GM13977 (cell line): ENCODE results near the gene FLVCR1.
"Not testable (repeated sequence)": the region's sequence is repeated elsewhere in the genome, so short reads cannot be mapped to it uniquely, and the experiment has no call there.

Experiments used
- DNase-seq: peaks from one replicate; pipeline ENCODE4 v3.0.0; 2012; ENCODE audit warnings: low spot score
- in situ Hi-C: fragments of 300-500 bp; cut with MboI; formaldehyde crosslinking; loops from one replicate; pipeline ENCODE4 v1.12.0; 2022; ENCODE audit warnings: low sequenced_read_pairs, low pct_unique_long_range_greater_than_20kb, mixed read lengths, inconsistent platforms; ENCODE audit not compliant: unreplicated experiment
- TF ChIP-seq, protein P1 (sequence below): IDR thresholded peaks from 2 replicates; pipeline ENCODE4 v1.5.1; 2012; ENCODE audit warnings: mild to moderate bottlenecking, control low read depth; ENCODE audit not compliant: insufficient read depth; ENCODE audit errors: extremely low read depth, missing control alignments

The FLVCR1 gene

DNA sequence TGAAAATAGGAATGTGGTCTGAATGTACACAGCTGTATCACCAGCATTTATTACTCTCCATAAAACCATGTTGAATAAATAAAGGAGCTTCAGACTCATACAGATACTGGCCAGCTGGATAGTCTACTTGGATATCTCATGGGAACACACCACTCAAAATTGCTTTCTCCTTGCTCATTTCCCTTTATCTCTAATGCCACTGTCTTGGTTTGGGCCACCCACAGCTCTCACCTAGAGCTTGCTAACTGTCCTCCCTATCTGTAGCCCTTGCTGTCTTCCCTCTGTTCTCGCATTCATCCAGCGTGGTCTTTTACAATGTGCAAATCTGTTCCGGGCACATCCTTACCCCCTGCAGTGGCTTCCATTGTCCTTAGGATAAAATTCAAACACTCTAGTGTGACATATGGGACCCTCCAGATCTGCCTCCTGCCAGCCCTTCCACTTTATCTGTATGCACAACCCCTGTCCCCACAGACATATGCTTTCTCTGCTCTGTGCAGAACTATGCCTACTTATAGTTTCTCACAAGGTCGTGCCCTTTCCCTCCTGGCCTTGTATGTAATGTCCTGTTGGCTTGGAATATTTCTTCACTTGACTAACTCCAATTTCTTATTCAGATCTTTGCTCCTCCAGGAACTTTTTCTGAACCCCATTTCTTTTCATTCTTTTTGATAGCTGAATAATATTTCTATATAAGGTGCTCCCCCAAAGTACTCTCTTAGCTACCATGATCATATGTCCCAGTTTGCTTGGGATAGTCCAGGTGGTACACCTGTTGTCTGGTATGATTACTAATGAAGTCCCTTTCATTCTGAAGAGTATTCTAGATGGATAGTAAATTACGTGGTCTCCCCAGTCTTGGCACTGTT is 2.9 kb downstream of the FLVCR1 start:
- no peak for DNase-seq
- in situ Hi-C loops = no loop called here
- TF ChIP-seq, protein P1, sequence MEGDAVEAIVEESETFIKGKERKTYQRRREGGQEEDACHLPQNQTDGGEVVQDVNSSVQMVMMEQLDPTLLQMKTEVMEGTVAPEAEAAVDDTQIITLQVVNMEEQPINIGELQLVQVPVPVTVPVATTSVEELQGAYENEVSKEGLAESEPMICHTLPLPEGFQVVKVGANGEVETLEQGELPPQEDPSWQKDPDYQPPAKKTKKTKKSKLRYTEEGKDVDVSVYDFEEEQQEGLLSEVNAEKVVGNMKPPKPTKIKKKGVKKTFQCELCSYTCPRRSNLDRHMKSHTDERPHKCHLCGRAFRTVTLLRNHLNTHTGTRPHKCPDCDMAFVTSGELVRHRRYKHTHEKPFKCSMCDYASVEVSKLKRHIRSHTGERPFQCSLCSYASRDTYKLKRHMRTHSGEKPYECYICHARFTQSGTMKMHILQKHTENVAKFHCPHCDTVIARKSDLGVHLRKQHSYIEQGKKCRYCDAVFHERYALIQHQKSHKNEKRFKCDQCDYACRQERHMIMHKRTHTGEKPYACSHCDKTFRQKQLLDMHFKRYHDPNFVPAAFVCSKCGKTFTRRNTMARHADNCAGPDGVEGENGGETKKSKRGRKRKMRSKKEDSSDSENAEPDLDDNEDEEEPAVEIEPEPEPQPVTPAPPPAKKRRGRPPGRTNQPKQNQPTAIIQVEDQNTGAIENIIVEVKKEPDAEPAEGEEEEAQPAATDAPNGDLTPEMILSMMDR = no peak

DNA sequence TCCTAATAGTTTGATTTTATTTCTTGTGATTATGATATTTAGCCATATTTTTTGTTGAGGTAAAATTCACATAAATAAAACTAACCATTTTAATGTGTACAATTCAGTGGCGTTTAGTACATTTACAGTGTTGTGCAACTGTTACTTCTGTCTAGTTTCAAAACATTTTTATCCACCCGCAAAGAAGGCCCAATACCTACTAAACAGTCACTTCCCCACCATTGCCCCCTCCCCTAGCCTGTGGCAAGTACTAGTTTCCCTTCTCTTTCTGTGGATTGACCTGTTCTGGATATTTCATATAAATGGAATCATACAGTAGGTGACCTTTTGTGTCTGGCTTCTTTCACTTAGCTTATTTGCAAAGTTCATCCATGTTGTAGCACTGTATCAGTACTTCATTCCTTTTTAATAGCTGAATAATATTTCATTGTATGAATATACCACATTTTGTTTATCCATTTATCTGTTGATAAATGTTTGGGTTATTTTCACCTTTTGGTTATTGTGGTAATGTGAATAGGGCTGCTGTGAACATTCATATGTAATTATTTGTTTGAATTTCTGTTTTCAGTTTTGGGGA is 4.1 kb downstream of the FLVCR1 start:
- in situ Hi-C loops = no loop called here
- TF ChIP-seq, protein P1 = no peak
- no peak for DNase-seq

DNA sequence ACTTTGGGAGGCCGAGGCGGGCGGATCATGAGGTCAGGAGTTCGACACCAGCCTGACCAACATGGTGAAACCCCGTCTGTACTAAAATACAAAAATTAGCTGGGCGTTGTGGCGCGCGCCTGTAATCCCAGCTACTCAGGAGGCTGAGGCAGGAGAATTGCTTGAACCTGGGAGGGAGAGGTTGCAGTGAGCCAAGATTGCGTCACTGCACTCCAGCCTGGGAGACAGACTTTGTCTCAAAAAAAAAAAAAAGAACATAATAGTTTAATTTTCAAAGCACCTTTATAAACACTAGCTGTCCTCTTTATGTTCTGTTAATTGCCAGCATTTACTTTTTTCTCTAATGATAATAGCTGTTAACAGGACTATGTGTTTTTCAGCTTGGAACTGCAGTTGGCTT is 5.3 kb downstream of the FLVCR1 start:
- in situ Hi-C loops, DNase-seq: not testable (repeated sequence)

DNA sequence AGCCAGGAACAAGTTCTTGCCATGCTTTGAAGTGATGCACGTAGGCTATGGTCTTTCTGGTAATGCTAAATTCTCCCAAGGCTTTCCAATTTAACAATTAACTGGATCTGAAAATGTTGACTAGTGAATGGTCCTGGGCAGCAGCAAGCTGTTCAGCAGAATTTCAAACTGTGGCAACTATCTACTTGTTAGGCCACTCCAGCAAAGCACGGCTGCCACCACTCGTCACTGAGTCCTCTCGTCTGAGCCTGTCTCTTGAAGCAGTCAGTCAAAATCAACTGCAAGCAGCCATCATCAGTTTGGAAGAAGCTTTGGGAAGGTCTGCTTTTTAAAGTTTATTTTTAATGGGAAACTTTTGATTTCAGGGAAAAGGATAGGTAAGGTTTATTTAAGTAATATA is 6.1 kb downstream of the FLVCR1 start:
- TF ChIP-seq, protein P1 = no peak
- in situ Hi-C loops = no loop called here

DNA sequence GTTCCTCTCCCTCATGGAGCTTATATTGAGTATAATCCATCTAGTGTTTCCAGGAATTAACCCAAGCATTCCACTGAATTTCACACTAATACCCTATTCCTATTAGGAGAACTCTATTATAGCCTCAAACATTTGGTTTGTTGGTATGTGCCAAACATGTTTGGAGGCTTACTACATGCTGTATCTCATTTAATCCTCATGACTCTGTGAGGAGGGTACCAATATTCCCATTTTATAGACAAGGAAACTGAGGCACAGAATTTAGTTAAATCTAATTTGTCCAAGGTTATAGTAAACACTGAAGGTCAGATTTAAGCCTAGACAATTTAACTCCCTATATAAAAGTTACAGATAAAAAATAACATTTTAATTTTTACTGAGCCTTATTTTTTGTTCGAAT is 9.1 kb downstream of the FLVCR1 start:
- TF ChIP-seq, protein P1 = no peak

More for the DNA sequence above, 6.1 kb downstream of the FLVCR1 start:
- DNase-seq = no peak

DNA sequence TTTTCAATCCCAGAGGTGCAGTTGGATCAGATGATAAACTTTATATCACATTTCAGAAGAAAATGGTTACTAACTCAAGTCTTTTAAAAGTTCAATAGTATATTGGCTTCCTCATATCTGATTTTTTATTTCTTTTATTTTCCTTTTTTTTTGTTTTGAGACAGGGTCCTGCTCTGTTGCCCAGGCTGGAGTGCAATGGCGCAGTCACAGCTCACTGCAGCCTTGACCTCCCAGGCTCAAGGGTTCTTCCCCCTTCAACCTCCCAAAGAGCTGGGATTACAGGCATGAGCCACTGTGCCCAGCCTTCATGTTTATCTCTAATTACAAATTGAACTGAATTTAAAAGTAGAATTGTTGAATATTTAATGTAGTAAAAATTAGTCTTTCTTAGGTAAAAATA is 13.9 kb downstream of the FLVCR1 start:
- DNase-seq = no peak
- in situ Hi-C loops = no loop called here
- TF ChIP-seq, protein P1 = no peak

More for the DNA sequence above, 9.1 kb downstream of the FLVCR1 start:
- in situ Hi-C loops = no loop called here
- no peak for DNase-seq

DNA sequence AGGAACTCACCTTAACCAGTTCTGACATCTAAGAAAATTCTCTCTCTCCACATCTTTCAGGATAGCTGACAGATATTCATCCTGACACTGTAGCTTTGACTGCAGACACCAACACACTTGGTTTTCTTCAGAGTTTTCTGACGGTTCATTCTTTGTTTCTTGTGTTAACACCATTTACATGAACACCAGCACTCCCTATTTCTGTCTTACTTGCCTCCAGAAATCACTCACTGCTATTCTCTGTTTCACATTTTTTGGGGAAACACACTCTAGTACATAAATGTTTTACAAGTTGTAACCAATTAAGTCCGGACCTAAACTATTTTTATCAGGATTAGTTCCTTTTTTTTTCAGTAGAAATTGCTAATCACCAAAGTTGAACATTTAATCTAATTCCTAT is 15.4 kb downstream of the FLVCR1 start:
- DNase-seq = peak; percentile 17
- in situ Hi-C loops = no loop called here
- TF ChIP-seq, protein P1 = no peak
